ENCODE results near the gene ZNF106.

Gene ZNF106

GRCh38 chr15:42394106-42394505 is 96.8 kb downstream of the ZNF106 start:
- TF ChIP-seq OSR1 (CRISPR knock-in tag; IDR thresholded peaks at IDR 0.05) (no peak), ZNF70 (CRISPR knock-in tag; IDR thresholded peaks at IDR 0.05) (no peak)
- ATAC-seq = no peak

- no peak for ATAC-seq
- no peak for TF ChIP-seq GLIS3 (CRISPR knock-in tag; IDR thresholded peaks at IDR 0.05)
- no peak for TF ChIP-seq ZFP3 (CRISPR knock-in tag; IDR thresholded peaks at IDR 0.05)
- TF ChIP-seq ZNF8 (CRISPR knock-in tag; IDR thresholded peaks at IDR 0.05) = no peak
- no peak for TF ChIP-seq POU6F1 (CRISPR knock-in tag; IDR thresholded peaks at IDR 0.05; ENCODE audit: borderline replicate concordance, low read depth)
- TF ChIP-seq ISL1 (CRISPR knock-in tag; IDR thresholded peaks at IDR 0.05) = no peak
- TF ChIP-seq BACH2 (CRISPR knock-in tag; IDR thresholded peaks at IDR 0.05; ENCODE audit: borderline replicate concordance) = no peak
- TF ChIP-seq PPARA (CRISPR knock-in tag; IDR thresholded peaks at IDR 0.05; ENCODE audit: borderline replicate concordance) = no peak
These were observed 98.5 kb downstream of the ZNF106 start for GRCh38 chr15:42392309-42393024.

GRCh38 chr15:42387603-42388002 is 103.3 kb downstream of the ZNF106 start:
- no peak for ATAC-seq
- TF ChIP-seq BACH2 (CRISPR knock-in tag; IDR thresholded peaks at IDR 0.05; ENCODE audit: borderline replicate concordance) = no peak
- TF ChIP-seq ZFP30 (CRISPR knock-in tag; IDR thresholded peaks at IDR 0.05) = no peak
- no peak for TF ChIP-seq CREB5 (CRISPR knock-in tag; IDR thresholded peaks at IDR 0.05; ENCODE audit: low read depth)

- ATAC-seq = no peak
- TF ChIP-seq CREB5 (CRISPR knock-in tag; IDR thresholded peaks at IDR 0.05; ENCODE audit: low read depth) (no peak), GLIS3 (CRISPR knock-in tag; IDR thresholded peaks at IDR 0.05) (no peak), ISL1 (CRISPR knock-in tag; IDR thresholded peaks at IDR 0.05) (no peak), ZFP30 (CRISPR knock-in tag; IDR thresholded peaks at IDR 0.05) (no peak), ZFP3 (CRISPR knock-in tag; IDR thresholded peaks at IDR 0.05) (no peak), ZC3H10 (CRISPR knock-in tag; IDR thresholded peaks at IDR 0.05) (no peak), TCF4 (CRISPR knock-in tag; IDR thresholded peaks at IDR 0.05; ENCODE audit: borderline replicate concordance) (no peak), CSDC2 (CRISPR knock-in tag; IDR thresholded peaks at IDR 0.05) (no peak), TSHZ2 (CRISPR knock-in tag; IDR thresholded peaks at IDR 0.05) (no peak), ZNF8 (CRISPR knock-in tag; IDR thresholded peaks at IDR 0.05) (no peak), BACH2 (CRISPR knock-in tag; IDR thresholded peaks at IDR 0.05; ENCODE audit: borderline replicate concordance) (no peak), TOX (CRISPR knock-in tag; IDR thresholded peaks at IDR 0.05; ENCODE audit: borderline replicate concordance) (no peak), POU6F1 (CRISPR knock-in tag; IDR thresholded peaks at IDR 0.05; ENCODE audit: borderline replicate concordance, low read depth) (no peak), SNAI2 (CRISPR knock-in tag; IDR thresholded peaks at IDR 0.05) (no peak), PPARA (CRISPR knock-in tag; IDR thresholded peaks at IDR 0.05; ENCODE audit: borderline replicate concordance) (no peak), ARNTL (CRISPR knock-in tag; IDR thresholded peaks at IDR 0.05; ENCODE audit: borderline replicate concordance, low read depth) (no peak), ZNF70 (CRISPR knock-in tag; IDR thresholded peaks at IDR 0.05) (no peak), ZNF565 (CRISPR knock-in tag; conservative IDR thresholded peaks at IDR 0.05; ENCODE audit: low read depth) (no peak)
These were observed 104.8 kb downstream of the ZNF106 start for GRCh38 chr15:42385980-42386700.
